GM12875 (cell line): ENCODE results near the gene TOR4A.
A peak's percentile ranks its signal among the peaks of the same experiment; 100 is the strongest.

Source experiments
- H3K4me3 ChIP-seq: one replicate; pipeline ENCODE4 v1.5.1; 2011; ENCODE audit warnings: low read depth, low read length, control low read depth
- CTCF ChIP-seq: IDR thresholded peaks from 2 replicates; pipeline ENCODE4 v1.5.1; 2011; ENCODE audit warnings: low read depth, mild to moderate bottlenecking, control low read depth, inconsistent platforms, low read length, moderate library complexity, borderline replicate concordance; ENCODE audit not compliant: insufficient read depth

Gene TOR4A

GRCh38 chr9:137235424-137236237 is 41.9 kb upstream of the TOR4A start:
- TF ChIP-seq CTCF = peak; percentile 21; the same call in 1 of the 2 replicates
- H3K4me3 ChIP-seq = no peak overlapping the region

GRCh38 chr9:137236238-137236935 is 41.1 kb upstream of the TOR4A start:
- peak; percentile 100 for TF ChIP-seq CTCF
- H3K4me3 ChIP-seq = peak overlapping the region; percentile 31

- no peak for TF ChIP-seq CTCF
- H3K4me3 ChIP-seq = peak overlapping the region; percentile 31
These were observed 40.5 kb upstream of the TOR4A start for GRCh38 chr9:137236936-137237421.

- no peak overlapping the region for H3K4me3 ChIP-seq
- TF ChIP-seq CTCF = no peak
These were observed 39.5 kb upstream of the TOR4A start for GRCh38 chr9:137237759-137238726.

- H3K4me3 ChIP-seq = peak overlapping the region; percentile 78
These were observed 37.9 kb upstream of the TOR4A start for GRCh38 chr9:137239541-137240200.

- TF ChIP-seq CTCF = peak; percentile 16; the same call in 1 of the 2 replicates
- peak overlapping the region; percentile 78 for H3K4me3 ChIP-seq
These were observed 37.1 kb upstream of the TOR4A start for GRCh38 chr9:137240318-137240840.
